B cell (primary cell): ENCODE results near the gene TMEM97. TPM values are rescaled to one million over a fixed set of nuclear protein-coding genes. Genes with fewer than 3 reads are reported as not detected.
A peak's percentile ranks its signal among the peaks of the same experiment; 100 is the strongest.

Experiments used
- ATAC-seq: fragments of 200-7000 bp; cut with Tn5 transposase; one replicate; pipeline ENCODE4 v1.10.0; 2021; ENCODE audit warnings: low read depth, mild to moderate bottlenecking, moderate number of reproducible peaks, moderate library complexity
- CTCF ChIA-PET: fragments of 350-600 bp; sonication (Branson Sonifier 250); formaldehyde crosslinking; loops from one replicate; lab custom pipeline; 2021; ENCODE audit warnings: antibody characterized with exemption, inconsistent platforms; lab: Charles Lee
- POLR2A ChIA-PET: fragments of 350-600 bp; sonication (Branson Sonifier 250); formaldehyde crosslinking; loops from one replicate; lab custom pipeline; 2021; ENCODE audit warnings: antibody characterized with exemption; lab: Charles Lee
- DNase-seq: peaks from one replicate; pipeline ENCODE4 v3.0.0; 2013
- H2AFZ ChIP-seq: 2 replicates; pipeline ENCODE4 v1.6.1; 2012; ENCODE audit warnings: mild to moderate bottlenecking, low read depth, low read length; ENCODE audit not compliant: insufficient read depth, poor library complexity, severe bottlenecking
- H3K27ac ChIP-seq, 2 donors: 1 replicate in 1 of 2; 2 replicates in 1 of 2; pipeline ENCODE4 v1.5.1; 2012 to 2013; ENCODE audit warnings: low read length in 2 of 2, mild to moderate bottlenecking in 2 of 2, moderate library complexity in 1 of 2
- H3K27me3 ChIP-seq, 4 experiments: fragments of 200-600 bp in 1 of 4; sonication (generic) in 1 of 4; replicated peaks in 1 of 4; 1 replicate in 2 of 4; 2 replicates in 2 of 4; pipeline versions ENCODE4 v1.6.1 to v1.7.0; 2013 to 2016; ENCODE audit warnings: low read length in 3 of 4, mild to moderate bottlenecking in 2 of 4, mixed read lengths in 1 of 4, moderate library complexity in 1 of 4; ENCODE audit not compliant: insufficient read depth in 4 of 4, control insufficient read depth in 3 of 4; ENCODE audit errors: control extremely low read depth in 1 of 4
- H3K36me3 ChIP-seq, 2 experiments: replicated peaks in 1 of 2; 1 replicate in 1 of 2; 2 replicates in 1 of 2; pipeline versions ENCODE4 v1.6.1 to v1.7.1; 2013; ENCODE audit warnings: low read length in 1 of 2; ENCODE audit not compliant: insufficient read depth in 2 of 2, control insufficient read depth in 1 of 2; ENCODE audit errors: control extremely low read depth in 1 of 2, extremely low read depth in 1 of 2
- H3K4me1 ChIP-seq, 2 donors: fragments of 200-600 bp in 1 of 2; sonication (generic) in 1 of 2; 1 replicate in 1 of 2; 2 replicates in 1 of 2; pipeline versions ENCODE4 v1.5.1 to v1.6.1; 2013 to 2017; ENCODE audit warnings: low read length in 2 of 2; ENCODE audit not compliant: control insufficient read depth in 2 of 2, insufficient read depth in 2 of 2
- H3K4me2 ChIP-seq: replicated peaks from 2 replicates; pipeline ENCODE3; 2012; ENCODE audit warnings: mild to moderate bottlenecking, low read depth, low read length; ENCODE audit not compliant: poor library complexity, severe bottlenecking
- H3K4me3 ChIP-seq, 5 experiments: fragments of 200-600 bp in 1 of 5; sonication (generic) in 1 of 5; 1 replicate in 3 of 5; 2 replicates in 2 of 5; pipeline versions ENCODE4 v1.5.1 to v1.7.0; 2011 to 2016; ENCODE audit warnings: low read length in 4 of 5, mild to moderate bottlenecking in 4 of 5, low read depth in 2 of 5, control low read depth in 1 of 5, moderate library complexity in 1 of 5; ENCODE audit not compliant: insufficient read depth in 1 of 5; ENCODE audit errors: control extremely low read depth in 1 of 5, extremely low read depth in 1 of 5
- H3K79me2 ChIP-seq: fragments of 200-600 bp; sonication (generic); one replicate; pipeline ENCODE4 v1.6.0; 2016; ENCODE audit warnings: low read length; ENCODE audit not compliant: control insufficient read depth, insufficient read depth
- H3K9ac ChIP-seq: fragments of 200-600 bp; sonication (generic); 2 replicates; pipeline ENCODE4 v1.6.1; 2017; ENCODE audit warnings: mild to moderate bottlenecking, low read length, moderate library complexity
- H3K9me3 ChIP-seq, 3 donors: one replicate each; pipeline versions ENCODE4 v1.6.1 to v1.7.1; 2013; ENCODE audit warnings: low read length in 2 of 3; ENCODE audit not compliant: control insufficient read depth in 2 of 3, insufficient read depth in 1 of 3; ENCODE audit errors: control extremely low read depth in 1 of 3
- H4K20me1 ChIP-seq: 2 replicates; pipeline ENCODE4 v1.6.0; 2012; ENCODE audit warnings: mild to moderate bottlenecking, low read length; ENCODE audit not compliant: insufficient read depth, control insufficient read depth, poor library complexity, severe bottlenecking
- H3K27ac Mint-ChIP-seq: one replicate; pipeline ENCODE4 v1.8.0; 2021; ENCODE audit warnings: mixed read lengths
- H3K27me3 Mint-ChIP-seq: one replicate; pipeline ENCODE4 v1.8.0; 2021; ENCODE audit warnings: mixed read lengths
- H3K4me1 Mint-ChIP-seq: one replicate; pipeline ENCODE4 v1.8.0; 2021; ENCODE audit warnings: mixed read lengths
- H3K4me3 Mint-ChIP-seq: one replicate; pipeline ENCODE4 v1.8.0; 2021; ENCODE audit warnings: mixed read lengths
- H3K9me3 Mint-ChIP-seq: one replicate; pipeline ENCODE4 v1.8.0; 2022; ENCODE audit warnings: mixed read lengths; ENCODE audit not compliant: insufficient read depth
- CTCF ChIP-seq: fragments of 200-600 bp; IDR thresholded peaks from one replicate; pipeline ENCODE4 v1.8.0; 2022; ENCODE audit warnings: antibody characterized with exemption, mild to moderate bottlenecking
- EZH2 ChIP-seq: IDR thresholded peaks from 2 replicates; pipeline ENCODE4 v1.6.1; 2012; ENCODE audit warnings: borderline replicate concordance, low read depth, mild to moderate bottlenecking, moderate library complexity, low read length; ENCODE audit not compliant: insufficient read depth, poor library complexity, severe bottlenecking
- WGBS: methylation state at CpG from one replicate; pipeline ENCODE4 v1.1.5; 2013; ENCODE audit warnings: missing lambda C conversion rate; ENCODE audit not compliant: insufficient coverage; 5-methylcytosine and 5-hydroxymethylcytosine counted together
- intact Hi-C: fragments of 100-400 bp; cut with micrococcal nuclease; formaldehyde crosslinking; loops from one replicate; pipeline ENCODE4 v1.10.0; 2022
- polyA plus RNA-seq: library from polyadenylated mRNA; depleted of rRNA; stranded (reverse); fragments of >200 nt; gene quantifications from 2 replicates; pipeline ENCODE4 v1.2.3, GENCODE V29; 2012
- total RNA-seq, 2 donors: library from RNA; stranded (reverse); fragments of 120-200 nt in 1 of 2; gene quantifications; 1 replicate in 1 of 2; 2 replicates in 1 of 2; pipeline versions ENCODE4 v1.2.3 to v1.2.4, GENCODE V29; 2013 to 2022

TMEM97 gene
- total and polyA plus RNA-seq, 2 donors (not counting 1 experiment from before 2014, with no cell fraction given) = 1.6 to 6.4 TPM

- intact Hi-C loops = loop anchor here (1.0 to 5.0 kb wide), 5 partner anchors 16 to 279 kb away; partner anchors contain the start of genes IFT20, POLDIP2, SARM1 and TNFAIP1
- TF ChIP-seq CTCF (no peak), EZH2 (no peak)
- Mint-ChIP-seq H3K9me3 (no peaks in the 10 kb centered on the region), H3K4me1 (peaks cover 24% of the 10 kb centered on the region), H3K27ac (peak overlapping the region; percentile 88), H3K27me3 (no peaks in the 10 kb centered on the region), H3K4me3 (peak overlapping the region; percentile 88)
- Histone ChIP-seq H4K20me1 (no peaks in the 10 kb centered on the region), H3K9me3 (no peaks in the 10 kb centered on the region), H3K4me1 (peaks cover 13 to 22% of the 10 kb centered on the region in 2 donors), H2AFZ (peak overlapping the region; percentile 83), H3K27me3 (no peaks in the 10 kb centered on the region), H3K9ac (peak overlapping the region; percentile 78), H3K4me3 (peak overlapping the region; percentile 44 to 83 (median 67)), H3K36me3 (no peaks in the 10 kb centered on the region), H3K4me2 (peak overlapping the region; percentile 88), H3K27ac (peak overlapping the region in 1 of 2 donors; percentile 37), H3K79me2 (no peaks in the 10 kb centered on the region)
- ChIA-PET CTCF (interaction anchor here (0.7 to 2.1 kb wide), 3 partner anchors 16 to 97 kb away, joined by 3 to 10 read pairs (median 7); partner anchors contain the start of genes IFT20 and TNFAIP1), POLR2A (interaction anchor here (0.7 to 2.1 kb wide), 2 partner anchors 16 to 38 kb away, joined by 3 to 6 read pairs; partner anchors contain the start of genes IFT20, POLDIP2 and TNFAIP1)
- no peak for ATAC-seq
- WGBS = 10% methylated on average over 5 of the region's 7 CpGs
- no peak for DNase-seq
Measured at GRCh38 chr17:28319598-28319935, 567 bp downstream of the TMEM97 start.

GRCh38 chr17:28320215-28321061 is 1.4 kb downstream of the TMEM97 start:
- DNase-seq (no peak), ATAC-seq (no peak)
- no peaks in the 10 kb centered on the region for H3K36me3 ChIP-seq
- H3K79me2 ChIP-seq = no peaks in the 10 kb centered on the region
- H3K4me3 ChIP-seq = no peak overlapping the region
- no peaks in the 10 kb centered on the region for H3K9me3 Mint-ChIP-seq
- H4K20me1 ChIP-seq = no peaks in the 10 kb centered on the region
- CTCF ChIA-PET = interaction anchor here (2.1 kb wide), 2 partner anchors 15 to 96 kb away, joined by 7 to 10 read pairs; partner anchors contain the start of genes IFT20 and TNFAIP1
- H3K4me3 Mint-ChIP-seq = peak overlapping the region; percentile 88
- 82% methylated on average over 5 of the region's 8 CpGs for WGBS
- peaks cover 13 to 22% of the 10 kb centered on the region in 2 donors for H3K4me1 ChIP-seq
- POLR2A ChIA-PET = no interaction called here
- H3K27ac Mint-ChIP-seq = no peak overlapping the region
- TF ChIP-seq EZH2 (no peak), CTCF (no peak)
- no peaks in the 10 kb centered on the region for H3K27me3 ChIP-seq
- H3K4me2 ChIP-seq = peak overlapping the region; percentile 88
- H3K9me3 ChIP-seq = no peaks in the 10 kb centered on the region
- H3K27me3 Mint-ChIP-seq = no peaks in the 10 kb centered on the region
- no peak overlapping the region for H3K27ac ChIP-seq
- peak overlapping the region; percentile 83 for H2AFZ ChIP-seq
- H3K4me1 Mint-ChIP-seq = peaks cover 27% of the 10 kb centered on the region
- intact Hi-C loops = no loop called here
- peak overlapping the region; percentile 78 for H3K9ac ChIP-seq
